IPS DF 19.7 (cell line): ENCODE measurements around the gene KASH5.

Experiments used
- DNase-seq: peaks from one replicate; pipeline ENCODE4 v3.0.0-alpha.2; 2013; ENCODE audit warnings: low read depth, low spot score

The KASH5 gene

GRCh38 chr19:49421039-49421877 lies 33.2 kb downstream of the KASH5 start:
- DNase-seq, result peak; percentile 87

GRCh38 chr19:49421878-49422202 lies 33.8 kb downstream of the KASH5 start:
- DNase-seq, result no peak

GRCh38 chr19:49422407-49423070 lies 34.5 kb downstream of the KASH5 start:
- DNase-seq, result no peak

- no peak for DNase-seq
Measured at GRCh38 chr19:49423071-49423984, 35.3 kb downstream of the KASH5 start, which contains the start of gene PTH2. TSS of gene PTH2 (minus strand) at chr19:49423441. CDS start at chr19:49423339, 102 bp downstream.

DNA sequence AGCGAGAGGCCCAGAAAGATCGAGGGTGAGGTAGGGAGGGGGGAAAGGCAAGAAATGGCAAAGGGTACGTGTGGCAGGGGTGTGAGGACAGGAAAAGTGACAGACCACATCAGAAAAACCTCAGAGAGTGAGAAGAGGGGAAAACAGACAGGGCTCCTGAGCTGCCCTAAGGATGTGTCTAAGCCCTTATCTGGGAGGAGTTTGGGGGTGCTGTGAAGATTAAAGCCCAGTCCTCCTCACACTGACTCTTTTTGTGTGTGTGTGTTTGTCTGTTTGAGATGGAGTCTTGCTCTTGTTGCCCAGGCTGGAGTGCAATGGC lies 35.9 kb downstream of the KASH5 start:
- DNase-seq, result no peak

GRCh38 chr19:49425178-49425577 lies 37.1 kb downstream of the KASH5 start, which contains the start of gene GFY:
TSS of gene GFY (plus strand) at chr19:49425388. CDS start at chr19:49426431, 1,043 bp downstream.
- no peak for DNase-seq

- no peak for DNase-seq
Measured at GRCh38 chr19:49425922-49426592, 38.0 kb downstream of the KASH5 start.

GRCh38 chr19:49427339-49427738 lies 39.3 kb downstream of the KASH5 start:
- no peak for DNase-seq

DNA sequence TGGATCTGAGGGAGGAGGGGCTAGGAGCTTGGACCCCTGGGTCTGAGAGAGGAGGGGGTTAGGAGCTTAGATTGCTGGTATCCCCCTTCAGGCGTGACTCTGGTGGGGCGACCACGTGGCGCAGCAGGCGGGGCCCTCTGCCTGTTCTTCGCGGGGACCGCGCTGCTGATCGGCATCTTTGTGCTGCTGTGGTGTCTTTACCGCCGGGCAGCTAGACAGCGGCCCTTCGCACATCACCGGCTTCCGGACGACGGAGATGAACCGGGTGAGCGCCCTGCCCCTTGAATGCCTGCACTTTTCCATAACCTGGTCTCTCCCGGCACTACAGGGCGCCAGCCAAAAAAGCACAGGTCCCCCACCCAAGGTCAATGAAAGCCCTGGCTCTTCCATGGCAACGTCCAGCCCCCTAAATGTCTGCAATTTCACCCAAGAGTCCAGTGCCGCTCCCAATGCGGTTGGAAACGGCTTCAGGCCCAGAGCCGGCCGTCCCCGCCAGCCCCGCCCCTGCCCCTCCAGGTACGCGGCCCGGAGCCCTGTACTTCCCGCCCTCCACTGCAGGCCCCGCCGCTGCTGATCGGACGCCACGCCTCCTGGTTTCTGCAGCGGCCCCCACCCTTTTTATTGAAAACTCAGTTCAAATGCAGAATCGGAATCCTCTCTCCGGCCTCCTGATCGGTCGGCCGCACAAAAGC lies 40.0 kb downstream of the KASH5 start:
- DNase-seq, result no peak

GRCh38 chr19:49428547-49429451 lies 40.8 kb downstream of the KASH5 start:
- no peak for DNase-seq

DNA sequence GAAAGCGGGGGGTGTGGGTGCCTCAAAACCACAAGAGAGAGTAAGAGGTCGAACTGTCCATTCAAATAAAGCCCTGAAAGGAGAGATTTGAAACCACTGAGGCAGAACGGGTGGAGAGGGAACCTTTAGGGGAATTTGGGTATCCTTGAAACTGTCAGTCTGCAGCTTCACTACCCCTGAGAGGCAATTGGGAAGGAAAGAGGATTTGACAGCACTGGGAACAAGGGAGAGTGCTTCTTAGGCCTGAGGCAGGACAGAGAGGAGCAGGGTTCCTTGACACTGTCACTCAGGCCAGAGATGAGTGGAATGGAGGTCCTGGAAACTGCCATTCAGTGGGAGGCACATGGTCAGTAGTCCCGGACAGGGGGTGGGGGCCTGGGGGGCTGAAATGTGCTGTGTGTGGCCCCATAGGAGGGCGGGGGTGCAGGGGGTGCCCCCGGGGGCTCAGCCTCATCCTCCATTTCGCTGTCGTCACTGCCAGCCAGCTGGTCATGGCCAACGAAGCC lies 42.2 kb downstream of the KASH5 start:
- no peak for DNase-seq

DNA sequence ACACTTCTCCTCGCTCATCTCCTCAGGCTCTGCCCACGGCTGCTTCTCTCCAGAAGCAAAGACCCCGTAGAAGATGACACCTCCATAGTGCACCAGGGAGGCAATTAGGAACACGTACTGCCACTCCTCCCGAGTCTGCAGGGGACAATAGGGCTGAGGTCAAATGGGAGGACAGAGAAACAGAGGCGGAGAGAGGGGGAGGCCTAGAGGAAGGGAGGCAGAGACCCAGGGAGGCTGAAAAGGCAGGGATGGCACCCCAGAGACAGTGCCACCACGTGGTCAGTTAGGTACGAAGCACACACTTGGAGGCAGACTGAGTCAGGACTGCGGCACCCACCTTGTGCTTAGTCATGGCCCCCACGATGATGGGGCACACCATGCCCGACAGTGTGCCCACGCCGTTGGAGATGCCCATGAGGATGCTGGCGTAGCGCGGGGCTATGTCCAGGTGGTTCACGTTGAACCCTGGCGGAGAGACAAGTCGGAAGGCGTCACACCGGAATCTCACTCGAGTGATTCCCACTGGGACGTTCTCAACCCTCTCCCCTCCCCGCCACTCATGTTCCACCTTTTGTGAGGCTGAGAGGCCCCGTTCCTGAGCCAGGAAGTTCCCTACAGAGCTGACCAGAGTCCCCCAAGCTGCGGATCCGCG lies 42.8 kb downstream of the KASH5 start:
- DNase-seq, result no peak

GRCh38 chr19:49431330-49431749 lies 43.3 kb downstream of the KASH5 start:
- DNase-seq, result no peak

GRCh38 chr19:49432141-49433073 lies 44.4 kb downstream of the KASH5 start:
- no peak for DNase-seq

DNA sequence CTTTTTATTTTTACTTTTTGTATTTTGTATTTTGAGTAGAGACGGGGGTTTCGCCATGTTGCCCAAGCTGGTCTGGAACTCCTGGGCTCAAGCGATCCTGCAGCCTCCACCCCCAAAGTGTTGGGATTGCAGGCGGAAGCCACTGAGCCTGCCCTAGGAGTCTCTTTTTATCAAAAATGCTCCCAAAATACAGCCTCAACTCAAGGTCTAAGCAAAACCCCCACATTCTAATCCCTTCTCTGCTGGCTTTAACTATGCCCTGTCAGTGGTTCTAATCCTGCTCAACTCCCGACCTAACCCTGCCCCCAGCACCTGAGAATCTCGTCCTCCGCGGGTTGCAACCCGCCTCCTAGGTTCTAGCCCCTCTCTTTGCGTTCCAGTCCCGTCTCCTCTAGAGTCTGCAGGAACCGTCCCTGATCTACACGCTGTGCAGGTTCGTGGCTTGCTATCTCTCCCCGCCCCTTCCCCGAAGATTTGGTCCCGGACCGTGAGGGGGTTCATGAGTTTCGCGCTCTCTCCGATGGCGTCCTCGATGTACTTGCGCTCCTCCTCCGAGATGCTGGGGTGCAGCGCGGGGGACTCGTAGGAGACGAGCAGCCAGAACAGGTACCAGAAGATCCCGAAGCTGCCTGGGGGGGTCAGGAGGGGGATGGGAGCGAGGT lies 45.3 kb downstream of the KASH5 start:
- no peak for DNase-seq

DNA sequence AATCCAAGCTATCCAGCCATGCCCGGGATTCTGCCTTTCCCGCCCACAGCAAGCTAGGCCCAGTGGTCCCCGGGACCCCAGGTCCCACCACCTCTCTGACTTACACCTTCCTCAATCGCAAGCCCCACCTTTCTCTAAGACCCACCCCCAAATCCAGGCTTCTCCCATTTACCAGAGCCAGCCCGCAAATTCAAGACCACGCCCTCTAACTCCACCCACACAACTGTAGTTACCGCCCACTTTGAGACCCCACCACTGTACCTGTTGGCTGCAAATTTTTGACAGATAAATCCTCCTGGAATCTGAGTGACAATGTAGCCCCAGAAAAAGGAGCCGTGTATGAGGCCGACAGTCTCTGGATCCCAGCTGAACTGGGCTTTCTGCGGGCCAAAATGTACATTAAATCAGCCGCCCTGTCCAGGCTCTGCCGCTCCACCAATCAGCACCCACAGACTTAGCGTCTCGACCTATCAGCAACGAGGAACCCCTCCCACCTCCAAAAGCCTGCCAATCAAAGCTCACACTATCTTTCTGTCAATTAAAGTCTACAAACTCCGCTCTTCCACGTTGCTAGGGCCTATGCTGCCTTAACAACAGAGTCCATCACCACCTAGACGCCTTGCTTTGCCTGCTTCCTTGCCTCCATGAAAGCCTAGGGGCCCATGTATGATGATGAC lies 47.0 kb downstream of the KASH5 start:
- DNase-seq, result no peak

DNA sequence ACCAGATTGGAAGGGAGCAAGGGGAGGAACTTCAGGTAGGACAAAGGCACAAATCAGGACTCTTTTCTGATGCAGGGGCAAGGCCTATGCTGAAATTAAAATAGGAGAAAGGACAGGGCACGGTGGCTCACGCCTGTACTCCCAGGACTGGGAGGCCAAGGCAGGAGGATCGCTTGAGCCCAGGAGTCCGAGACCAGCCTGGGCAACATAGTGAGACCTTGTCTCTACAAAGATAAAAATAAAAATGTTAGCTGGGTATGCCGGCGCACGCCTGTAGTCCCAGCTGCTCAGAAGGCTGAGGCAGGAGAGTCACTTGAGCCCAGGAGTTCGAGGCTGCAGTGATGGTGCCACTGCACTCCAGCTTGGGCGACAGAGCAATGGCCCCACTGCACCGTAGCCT lies 47.6 kb downstream of the KASH5 start:
- DNase-seq, result no peak
